Activated T-cell treated with anti-CD3 and anti-CD28 coated beads, Interleukin-2, amount 50 U/mL, for 72 hours (primary cell): ENCODE measurements around the gene DNAH6. TPM values are rescaled to one million over a fixed set of nuclear protein-coding genes. Genes with fewer than 3 reads are reported as not detected.

Experiments
- ATAC-seq, 2 donors: fragments of 150-1000 bp; cut with Tn5 transposase; replicated peaks in 1 of 2; 2 replicates each; pipeline ENCODE4 v1.10.0; 2021; ENCODE audit warnings: moderate library complexity in 2 of 2, mild to moderate bottlenecking in 1 of 2
- DNase-seq, 2 donors: peaks; one replicate each; pipeline ENCODE4 v3.0.0; 2021 to 2022; ENCODE audit warnings: mixed read lengths in 1 of 2
- H3K27ac Mint-ChIP-seq: one replicate; pipeline ENCODE4 v1.8.0; 2022; ENCODE audit warnings: mild to moderate bottlenecking, moderate library complexity, mixed read lengths
- H3K27me3 Mint-ChIP-seq: one replicate; pipeline ENCODE4 v1.8.0; 2022; ENCODE audit warnings: low read depth, mixed read lengths
- H3K36me3 Mint-ChIP-seq, 2 donors: one replicate each; pipeline ENCODE4 v1.8.0; 2022; ENCODE audit warnings: mixed read lengths in 2 of 2, mild to moderate bottlenecking in 1 of 2; ENCODE audit not compliant: insufficient read depth in 2 of 2
- H3K4me1 Mint-ChIP-seq: one replicate; pipeline ENCODE4 v1.8.0; 2022; ENCODE audit warnings: low read depth, mixed read lengths
- H3K4me3 Mint-ChIP-seq, 2 donors: one replicate each; pipeline ENCODE4 v1.8.0; 2022; ENCODE audit warnings: mild to moderate bottlenecking in 2 of 2, mixed read lengths in 2 of 2, moderate library complexity in 2 of 2
- H3K9me3 Mint-ChIP-seq, 2 donors: one replicate each; pipeline ENCODE4 v1.8.0; 2022; ENCODE audit warnings: mixed read lengths in 2 of 2
- total RNA-seq, 2 donors: library from RNA; stranded (reverse); gene quantifications; one replicate each; pipeline ENCODE4 v1.2.3, GENCODE V29; 2022

Gene DNAH6
- total RNA-seq, 2 donors from 2014 or later: 1.0 to 1.5 TPM

DNA sequence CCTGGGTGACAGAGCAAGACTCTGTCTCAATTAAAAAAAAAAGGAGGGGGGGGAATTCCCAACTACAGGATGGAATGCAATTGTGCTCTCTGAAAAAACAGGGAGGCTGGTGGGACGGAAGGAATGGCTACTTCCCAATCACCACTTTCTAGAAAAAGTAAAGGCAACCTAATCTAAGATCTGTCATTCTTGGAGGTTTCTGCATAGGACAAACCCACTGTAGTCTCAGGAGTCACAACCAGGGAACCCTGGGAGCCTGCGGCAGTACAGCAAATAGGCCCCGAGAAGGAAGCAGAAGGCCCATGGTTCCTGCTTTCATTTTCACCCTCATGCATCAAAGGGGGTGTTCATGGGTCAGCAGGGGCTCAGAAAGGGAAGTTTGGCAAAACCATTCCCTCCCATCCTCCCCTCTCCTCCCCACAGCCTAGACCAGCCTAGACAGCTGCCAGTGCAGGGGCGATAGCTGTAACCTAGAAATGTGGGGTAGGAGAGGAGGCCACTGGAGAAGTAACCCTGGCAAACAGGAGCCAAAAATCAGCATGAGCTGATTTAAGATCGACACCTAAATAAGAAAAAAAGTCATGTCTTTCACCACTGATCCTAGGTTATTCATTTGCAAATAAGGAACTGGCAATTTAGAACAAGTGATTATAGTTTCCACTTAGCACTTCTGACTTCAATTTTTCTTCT, 316.6 kb downstream of the DNAH6 start:
- H3K27me3 Mint-ChIP-seq: no peaks in the 10 kb centered on the region
- H3K4me3 Mint-ChIP-seq: peak overlapping the region; percentile 61 to 84
- ATAC-seq (peak; percentile 52 to 70), DNase-seq (peak in 1 of 2 donors; percentile 30)
- peaks cover 18 to 27% of the 10 kb centered on the region in 2 donors for H3K36me3 Mint-ChIP-seq
- peak overlapping the region; percentile 90 for H3K27ac Mint-ChIP-seq
- peaks cover 9% of the 10 kb centered on the region for H3K4me1 Mint-ChIP-seq
- peaks cover 2 to 9% of the 10 kb centered on the region in 2 donors for H3K9me3 Mint-ChIP-seq

DNA sequence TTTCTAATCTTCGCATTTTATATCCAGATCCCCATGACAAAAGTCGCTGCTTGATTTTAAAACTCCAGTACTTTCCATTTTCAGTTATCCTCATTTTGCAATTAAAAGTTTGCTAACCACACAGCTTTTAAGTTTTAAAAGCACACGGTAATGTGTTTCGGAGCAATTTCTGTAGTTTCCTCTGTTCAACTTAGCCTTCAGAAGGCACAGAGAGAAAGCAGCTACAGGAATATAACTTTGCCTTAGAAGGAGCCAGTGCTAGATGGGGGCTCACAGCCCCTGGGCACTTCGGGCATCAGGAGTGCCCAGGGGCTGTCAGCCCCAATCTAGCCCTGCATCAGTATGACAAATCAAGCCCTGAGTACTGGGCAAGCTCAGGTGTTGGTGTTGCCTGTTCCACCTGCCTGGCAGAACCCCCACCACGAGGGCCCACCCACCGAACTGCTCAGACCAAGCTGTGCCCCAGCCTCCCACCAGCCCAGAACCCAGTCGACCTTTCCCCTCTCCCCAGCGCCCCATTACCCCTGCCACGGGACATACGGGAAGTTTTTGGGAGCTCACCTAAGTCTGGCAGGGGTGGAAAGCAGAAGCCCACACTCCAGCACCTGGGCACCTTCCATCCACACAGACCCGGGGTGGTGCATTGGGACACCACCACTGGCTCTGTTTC, 317.3 kb downstream of the DNAH6 start:
- DNase-seq: no peak
- peaks cover 22 to 31% of the 10 kb centered on the region in 2 donors for H3K36me3 Mint-ChIP-seq

DNA sequence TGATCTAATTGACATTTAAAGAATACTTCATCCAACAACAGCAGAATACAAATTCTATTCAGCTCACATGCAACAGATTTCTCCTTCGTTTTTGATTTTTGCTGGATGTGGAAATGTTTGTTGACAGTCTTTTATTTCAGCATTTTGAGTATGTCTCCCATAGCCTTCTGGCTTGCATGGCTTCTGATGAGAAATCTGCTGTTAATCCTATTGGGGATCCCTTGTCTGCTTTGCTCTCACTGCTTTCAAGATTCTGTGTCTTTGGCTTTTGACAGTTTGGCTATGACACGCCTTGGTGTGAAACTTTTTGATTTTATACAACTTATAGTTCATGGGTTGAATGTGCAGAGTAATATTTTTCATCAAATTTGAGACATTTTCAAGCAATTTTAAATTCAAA, 319.9 kb downstream of the DNAH6 start:
- H3K9me3 Mint-ChIP-seq: peaks cover 2 to 9% of the 10 kb centered on the region in 2 donors
- H3K36me3 Mint-ChIP-seq: peaks cover 25 to 37% of the 10 kb centered on the region in 2 donors
- H3K27me3 Mint-ChIP-seq: no peaks in the 10 kb centered on the region
- H3K4me3 Mint-ChIP-seq: no peak overlapping the region
- H3K4me1 Mint-ChIP-seq: peaks cover 25% of the 10 kb centered on the region
- no peak for ATAC-seq
- DNase-seq: no peak
- peak overlapping the region; percentile 38 for H3K27ac Mint-ChIP-seq

More for the DNA sequence above, 317.3 kb downstream of the DNAH6 start:
- Mint-ChIP-seq H3K27me3 (no peaks in the 10 kb centered on the region), H3K27ac (peak overlapping the region; percentile 90), H3K4me1 (peaks cover 2% of the 10 kb centered on the region), H3K9me3 (peaks cover 2 to 9% of the 10 kb centered on the region in 2 donors), H3K4me3 (peak overlapping the region; percentile 61 to 84)
- peak; percentile 35 to 50 for ATAC-seq

DNA sequence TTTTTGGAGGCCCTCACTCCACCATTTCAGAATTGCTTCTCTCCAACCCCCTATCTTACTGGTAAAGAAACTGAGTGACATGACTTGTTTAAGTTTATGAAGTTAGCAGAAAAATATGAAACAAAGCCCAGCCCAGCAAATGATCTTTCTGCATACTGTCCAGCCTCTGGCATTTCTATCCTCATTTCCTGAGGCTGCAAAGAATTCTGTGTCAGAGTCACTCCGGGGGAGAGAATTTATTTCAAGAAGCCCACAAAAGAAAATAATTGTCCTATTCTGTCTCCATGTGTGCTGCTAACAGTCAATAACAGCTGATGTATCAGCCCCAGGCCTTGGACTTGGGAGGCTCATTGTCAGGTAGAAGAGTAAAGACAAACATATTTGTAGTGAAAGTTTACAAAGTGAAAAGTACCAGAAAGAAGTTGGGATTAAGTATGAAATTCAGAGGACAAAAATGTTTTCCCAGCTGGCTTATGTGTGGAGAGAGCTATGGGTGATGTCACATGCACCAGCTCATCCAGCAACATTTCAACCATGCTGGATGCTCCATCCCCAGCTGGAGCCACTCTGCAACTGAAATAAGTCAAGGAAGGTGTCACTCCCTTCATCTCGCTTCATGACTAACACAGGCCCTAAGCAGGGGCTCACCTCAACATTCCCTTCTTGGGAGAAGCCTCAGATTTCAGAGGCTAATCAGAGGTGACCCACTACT, 322.3 kb downstream of the DNAH6 start:
- Mint-ChIP-seq H3K4me3 (peak overlapping the region; percentile 15 to 18), H3K9me3 (peaks cover 2 to 9% of the 10 kb centered on the region in 2 donors), H3K36me3 (peaks cover 25 to 37% of the 10 kb centered on the region in 2 donors), H3K27me3 (no peaks in the 10 kb centered on the region), H3K27ac (peak overlapping the region; percentile 61), H3K4me1 (peaks cover 44% of the 10 kb centered on the region)
- no peak for DNase-seq
- ATAC-seq: no peak

DNA sequence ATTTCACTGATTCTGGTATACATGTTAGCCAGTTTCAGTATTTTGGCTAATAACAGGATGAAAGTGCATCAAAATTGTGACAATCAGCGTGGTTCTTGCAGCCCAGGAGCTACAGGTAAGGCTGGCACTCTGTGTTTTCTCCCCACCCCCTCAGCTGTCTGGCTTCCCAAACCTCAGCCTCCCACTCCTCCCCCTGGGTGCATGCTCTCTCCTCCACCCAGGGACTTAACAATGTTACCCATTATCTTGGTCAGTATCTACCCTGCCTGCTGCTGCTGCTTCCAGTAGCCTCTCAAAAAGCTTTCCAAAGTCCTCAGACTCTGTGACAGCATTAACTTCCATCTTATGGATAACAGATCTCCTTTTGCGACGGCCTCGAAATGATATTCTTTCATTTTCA, 323.6 kb downstream of the DNAH6 start:
- DNase-seq: no peak
- H3K36me3 Mint-ChIP-seq: peaks cover 26 to 40% of the 10 kb centered on the region in 2 donors
- H3K4me1 Mint-ChIP-seq: peaks cover 57% of the 10 kb centered on the region
- no peak for ATAC-seq
- peak overlapping the region; percentile 75 to 89 for H3K4me3 Mint-ChIP-seq
- H3K9me3 Mint-ChIP-seq: peaks cover 2 to 9% of the 10 kb centered on the region in 2 donors
- H3K27me3 Mint-ChIP-seq: no peaks in the 10 kb centered on the region
- peak overlapping the region; percentile 94 for H3K27ac Mint-ChIP-seq

DNA sequence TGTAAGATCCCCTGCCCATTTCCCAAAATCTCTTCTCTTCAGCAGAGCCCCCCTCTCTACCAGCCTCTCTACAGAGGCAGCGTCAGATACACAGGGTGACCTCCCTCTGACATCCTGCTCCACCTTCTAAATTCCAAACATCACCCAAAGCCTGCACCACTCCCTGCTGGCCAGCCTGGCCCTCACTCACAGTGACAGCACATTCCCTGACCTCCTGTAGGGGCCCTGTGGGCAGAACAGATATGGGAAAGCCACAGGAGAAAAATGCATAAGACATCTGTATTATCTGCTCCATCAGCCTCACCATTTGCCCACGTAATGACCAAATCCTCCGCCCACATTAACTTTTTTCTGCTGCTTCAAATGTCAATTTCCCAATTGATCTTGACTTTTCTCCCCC, 324.0 kb downstream of the DNAH6 start:
- no peak for DNase-seq
- Mint-ChIP-seq H3K27me3 (no peaks in the 10 kb centered on the region), H3K27ac (peak overlapping the region; percentile 94), H3K4me3 (peak overlapping the region; percentile 75 to 89), H3K36me3 (peaks cover 25 to 37% of the 10 kb centered on the region in 2 donors), H3K9me3 (peaks cover 2 to 9% of the 10 kb centered on the region in 2 donors), H3K4me1 (peaks cover 62% of the 10 kb centered on the region)
- ATAC-seq: peak; percentile 36

DNA sequence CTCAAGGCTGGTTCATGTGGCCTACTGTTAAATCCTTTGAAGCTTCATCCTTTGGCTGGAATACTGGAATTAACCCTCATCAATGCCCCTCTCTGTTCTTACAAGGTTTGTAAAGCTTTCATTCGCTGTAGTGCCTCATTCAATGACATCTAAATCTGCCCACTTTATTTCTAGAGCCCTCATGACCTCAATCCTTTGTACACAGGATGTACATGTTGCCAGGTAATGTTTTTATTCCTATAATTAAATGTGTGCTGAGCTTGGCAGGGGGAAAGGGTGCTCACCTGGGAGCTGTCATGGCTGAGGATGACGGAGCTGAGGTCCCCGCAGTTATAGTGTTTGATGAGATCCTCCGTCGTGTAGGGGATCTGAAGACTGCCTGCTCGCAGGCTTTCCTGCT, 325.3 kb downstream of the DNAH6 start:
- Mint-ChIP-seq H3K9me3 (peaks cover 2 to 3% of the 10 kb centered on the region in 2 donors), H3K27me3 (no peaks in the 10 kb centered on the region), H3K27ac (peak overlapping the region; percentile 94), H3K4me3 (peak overlapping the region; percentile 75 to 89), H3K4me1 (peaks cover 74% of the 10 kb centered on the region), H3K36me3 (peaks cover 15 to 26% of the 10 kb centered on the region in 2 donors)
- ATAC-seq: no peak
- no peak for DNase-seq

DNA sequence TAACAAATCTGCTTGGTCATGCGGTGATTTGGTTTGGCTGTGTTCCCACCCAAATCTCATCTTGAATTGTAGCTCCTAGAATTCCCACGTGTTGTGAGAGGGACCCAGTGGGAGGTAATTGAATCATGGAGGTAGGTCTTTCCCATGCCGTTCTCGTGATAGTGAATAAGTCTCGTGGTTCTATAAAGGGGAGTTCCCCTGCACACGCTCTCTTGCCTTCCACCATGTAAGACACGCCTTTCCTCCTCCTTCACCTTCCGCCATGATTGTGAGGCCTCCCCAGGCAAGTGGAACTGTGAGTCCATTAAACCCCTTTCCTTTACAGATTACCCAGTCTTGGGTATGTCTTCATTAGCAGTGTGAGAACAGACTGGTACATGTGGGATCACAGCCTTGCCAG, 327.8 kb downstream of the DNAH6 start:
- H3K27me3 Mint-ChIP-seq: no peaks in the 10 kb centered on the region
- ATAC-seq: peak in 1 of 2 donors; percentile 23

DNA sequence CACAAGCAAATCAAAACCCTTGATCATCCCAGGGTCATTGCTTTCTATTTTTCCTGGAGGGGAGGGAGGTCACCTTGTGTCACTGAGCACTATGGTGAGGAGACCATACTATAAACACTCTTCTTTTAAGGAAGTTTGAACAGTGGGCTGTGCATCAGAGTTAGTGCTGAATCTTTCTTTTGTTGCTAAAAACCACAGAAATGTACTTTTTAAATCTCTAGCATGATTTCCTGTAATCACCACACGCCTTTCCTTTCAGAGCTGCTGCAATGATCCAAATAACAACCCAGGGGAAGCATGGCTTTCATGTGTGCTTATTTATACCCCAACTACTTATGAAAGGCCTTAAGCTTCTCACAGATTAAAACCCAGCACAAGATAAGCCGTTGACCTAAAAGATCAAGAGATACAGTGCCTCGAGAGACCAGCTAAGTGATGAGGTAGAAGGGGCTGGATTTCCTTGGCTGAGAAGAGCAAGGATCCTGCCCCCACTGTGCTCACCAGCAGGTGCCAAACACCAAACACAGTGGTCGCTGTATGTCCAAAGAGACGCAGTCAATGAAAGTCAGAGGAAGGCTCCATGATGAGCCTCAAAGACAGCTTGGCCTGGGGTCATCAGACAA, 329.9 kb downstream of the DNAH6 start:
- Mint-ChIP-seq H3K27me3 (no peaks in the 10 kb centered on the region), H3K4me1 (peaks cover 91% of the 10 kb centered on the region), H3K4me3 (peak overlapping the region; percentile 79 to 80), H3K27ac (peak overlapping the region; percentile 98), H3K9me3 (no peaks in the 10 kb centered on the region), H3K36me3 (peaks cover 3 to 5% of the 10 kb centered on the region in 2 donors)
- peak; percentile 63 to 80 for ATAC-seq
- DNase-seq: peak; percentile 44 to 52

More for the DNA sequence above, 327.8 kb downstream of the DNAH6 start:
- peak overlapping the region; percentile 91 for H3K27ac Mint-ChIP-seq
- peaks cover 91% of the 10 kb centered on the region for H3K4me1 Mint-ChIP-seq
- peak overlapping the region; percentile 71 to 79 for H3K4me3 Mint-ChIP-seq
- H3K9me3 Mint-ChIP-seq: no peaks in the 10 kb centered on the region
- H3K36me3 Mint-ChIP-seq: peaks cover 6 to 8% of the 10 kb centered on the region in 2 donors
- DNase-seq: peak in 1 of 2 donors; percentile 26

DNA sequence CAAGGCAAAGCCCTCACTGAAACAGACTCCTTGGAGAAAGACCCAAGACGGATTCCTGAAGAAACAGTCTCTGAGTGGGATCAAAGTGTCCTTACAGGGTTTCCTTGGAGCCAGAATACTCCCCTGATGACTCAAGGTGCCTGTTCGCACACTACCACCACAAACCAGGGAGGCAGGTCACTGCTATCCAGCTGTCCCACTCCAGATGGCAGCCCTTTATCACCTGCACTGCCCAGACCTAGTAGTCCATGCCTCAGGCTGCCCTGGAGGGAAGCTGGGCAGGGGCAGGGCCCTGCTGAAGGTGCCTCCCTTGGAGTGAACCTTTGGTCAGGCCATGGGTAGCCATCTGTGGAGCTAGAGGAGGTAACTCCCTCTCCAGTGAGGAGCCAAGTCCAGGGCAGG, 330.4 kb downstream of the DNAH6 start:
- Mint-ChIP-seq H3K9me3 (no peaks in the 10 kb centered on the region), H3K27ac (peak overlapping the region; percentile 98), H3K4me3 (peak overlapping the region; percentile 79 to 80), H3K27me3 (no peaks in the 10 kb centered on the region), H3K36me3 (peaks cover 3 to 10% of the 10 kb centered on the region in 2 donors), H3K4me1 (peaks cover 91% of the 10 kb centered on the region)
- ATAC-seq (peak; percentile 16 to 33), DNase-seq (no peak)

DNA sequence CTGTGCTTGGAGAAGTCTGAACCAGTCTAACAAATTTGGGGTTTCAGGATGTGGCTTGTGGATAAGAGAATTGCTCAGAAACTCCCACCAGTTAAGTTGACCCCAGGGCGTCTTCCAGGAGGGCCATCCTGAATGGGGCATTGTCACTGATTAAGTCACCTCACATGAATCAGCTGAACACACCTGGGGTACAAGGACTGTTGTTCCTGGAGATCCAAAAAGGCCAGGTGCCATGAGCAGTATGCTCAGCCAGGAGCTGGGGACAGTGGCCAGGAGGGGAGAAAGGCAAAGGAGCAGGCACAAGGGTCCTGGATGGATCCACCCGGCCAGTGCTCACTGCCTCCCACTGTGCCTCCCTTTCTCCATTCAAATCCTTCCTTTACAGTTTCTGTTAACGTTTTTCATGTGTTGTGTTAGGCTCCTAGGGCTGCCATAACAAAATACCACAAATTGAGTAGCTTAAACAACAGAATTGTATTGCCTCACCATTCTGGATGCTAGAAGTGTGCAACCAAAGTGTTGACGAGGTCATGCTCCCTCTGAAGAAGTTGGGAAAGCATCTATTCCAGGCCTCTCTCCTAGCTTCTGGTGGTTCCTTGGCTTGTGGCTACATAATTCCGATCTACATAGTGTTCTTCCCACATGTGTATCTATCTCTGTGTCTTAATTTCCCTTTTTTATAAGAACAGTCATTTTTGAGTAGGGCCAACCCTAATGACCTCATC, 331.2 kb downstream of the DNAH6 start:
- peaks cover 0 to 4% of the 10 kb centered on the region in 2 donors for H3K9me3 Mint-ChIP-seq
- H3K36me3 Mint-ChIP-seq: peaks cover 9 to 18% of the 10 kb centered on the region in 2 donors

More for the DNA sequence above, 331.2 kb downstream of the DNAH6 start:
- peaks cover 92% of the 10 kb centered on the region for H3K4me1 Mint-ChIP-seq
- ATAC-seq: no peak
- no peaks in the 10 kb centered on the region for H3K27me3 Mint-ChIP-seq
- H3K4me3 Mint-ChIP-seq: peak overlapping the region; percentile 79 to 80
- DNase-seq: no peak
- H3K27ac Mint-ChIP-seq: peak overlapping the region; percentile 98
